H1 (cell line): ENCODE data around the gene CDH19. TPM values are rescaled to one million over a fixed set of nuclear protein-coding genes. Genes with fewer than 3 reads are reported as not detected.
A peak's percentile ranks its signal among the peaks of the same experiment; 100 is the strongest.

Experiments
- CTCF ChIA-PET: fragments of 300-600 bp; sonication (Branson Sonifier 250); formaldehyde crosslinking; loops from one replicate; lab custom pipeline; 2021; ENCODE audit not compliant: partially characterized antibody; lab: Charles Lee
- POLR2A ChIA-PET: fragments of 300-600 bp; sonication (Branson Sonifier 250); formaldehyde crosslinking; loops from one replicate; lab custom pipeline; 2021; ENCODE audit warnings: inconsistent platforms; ENCODE audit not compliant: partially characterized antibody; lab: Charles Lee
- DNase-seq, 2 experiments: peaks; one replicate each; pipeline versions ENCODE4 v3.0.0 to v3.0.0-alpha.2; 2010 to 2022; ENCODE audit warnings: low spot score in 2 of 2, low read depth in 1 of 2, mixed read lengths in 1 of 2
- FAIRE-seq: peaks from 2 replicates; lab custom pipeline; 2011; peaks lifted over from hg19 to GRCh38; lab: Jason Lieb, UNC
- H2AFZ ChIP-seq: 2 replicates; pipeline ENCODE4 v1.8.1; 2012; ENCODE audit warnings: low read length, inconsistent platforms
- H2AK5ac ChIP-seq: 2 replicates; pipeline ENCODE4 v1.6.1; 2013; ENCODE audit warnings: low read depth, low read length
- H2BK120ac ChIP-seq: replicated peaks from 2 replicates; pipeline ENCODE3; 2013; ENCODE audit warnings: low read depth, low read length, inconsistent platforms
- H2BK12ac ChIP-seq: 2 replicates; pipeline ENCODE4 v1.6.1; 2013; ENCODE audit warnings: low read depth, low read length
- H2BK15ac ChIP-seq: 2 replicates; pipeline ENCODE4 v1.6.1; 2013; ENCODE audit warnings: low read length
- H2BK20ac ChIP-seq: 2 replicates; pipeline ENCODE4 v1.6.1; 2013; ENCODE audit warnings: low read length
- H2BK5ac ChIP-seq: 2 replicates; pipeline ENCODE4 v1.6.1; 2013; ENCODE audit warnings: low read depth, low read length
- H3K14ac ChIP-seq: 2 replicates; pipeline ENCODE4 v1.6.1; 2013; ENCODE audit warnings: inconsistent platforms; ENCODE audit not compliant: insufficient read length
- H3K18ac ChIP-seq: 2 replicates; pipeline ENCODE4 v1.6.1; 2013; ENCODE audit warnings: low read length; ENCODE audit errors: extremely low read depth
- H3K23ac ChIP-seq: 2 replicates; pipeline ENCODE4 v1.6.1; 2013; ENCODE audit warnings: inconsistent platforms; ENCODE audit not compliant: insufficient read length
- H3K23me2 ChIP-seq: 2 replicates; pipeline ENCODE4 v1.6.1; 2013; ENCODE audit warnings: low read depth, low read length
- H3K27ac ChIP-seq: 2 replicates; pipeline ENCODE4 v1.6.1; 2011; ENCODE audit warnings: low read depth, low read length, inconsistent platforms
- H3K27me3 ChIP-seq, 4 experiments: replicated peaks in 1 of 4; 1 replicate in 1 of 4; 2 replicates in 3 of 4; pipeline versions ENCODE4 v1.6.1 to v1.8.1; 2011 to 2013; ENCODE audit warnings: low read length in 3 of 4, mild to moderate bottlenecking in 3 of 4, inconsistent platforms in 2 of 4, mixed read lengths in 2 of 4, moderate library complexity in 1 of 4; ENCODE audit not compliant: control insufficient read depth in 3 of 4, insufficient read depth in 3 of 4; ENCODE audit errors: extremely low read depth in 1 of 4
- H3K36me3 ChIP-seq, 4 experiments: 2 replicates each; pipeline versions ENCODE4 v1.6.1 to v1.8.1; 2011 to 2013; ENCODE audit warnings: mild to moderate bottlenecking in 4 of 4, low read length in 3 of 4, moderate library complexity in 2 of 4, control low read depth in 1 of 4, inconsistent platforms in 1 of 4; ENCODE audit not compliant: insufficient read depth in 4 of 4, control insufficient read depth in 2 of 4
- H3K4ac ChIP-seq: replicated peaks from 2 replicates; pipeline ENCODE3; 2013; ENCODE audit warnings: low read length, low read depth, mixed read lengths, inconsistent platforms; ENCODE audit not compliant: insufficient read length
- H3K4me1 ChIP-seq, 4 experiments: replicated peaks in 1 of 4; 1 replicate in 1 of 4; 2 replicates in 3 of 4; pipeline versions ENCODE4 v1.6.1 to v1.8.1; 2011 to 2013; ENCODE audit warnings: low read length in 3 of 4, inconsistent platforms in 2 of 4, mixed read lengths in 1 of 4; ENCODE audit not compliant: insufficient read depth in 4 of 4, control insufficient read depth in 3 of 4
- H3K4me2 ChIP-seq, 2 experiments: 2 replicates each; pipeline versions ENCODE4 v1.6.1 to v1.8.1; 2011 to 2013; ENCODE audit warnings: low read depth in 2 of 2, low read length in 2 of 2, control low read depth in 1 of 2, inconsistent platforms in 1 of 2, mild to moderate bottlenecking in 1 of 2; ENCODE audit not compliant: insufficient read depth in 1 of 2
- H3K4me3 ChIP-seq, 4 experiments: fragments of 200-600, 300-600 bp in 1 of 4; sonication (generic), shearing (Covaris generic), sonication (Bioruptor Twin) in 1 of 4; 2 replicates each; pipeline versions ENCODE4 v1.5.1 to v1.8.1; 2011 to 2016; ENCODE audit warnings: low read length in 4 of 4, low read depth in 3 of 4, control low read depth in 2 of 4, inconsistent platforms in 2 of 4, mild to moderate bottlenecking in 2 of 4, mixed read lengths in 1 of 4, moderate library complexity in 1 of 4; ENCODE audit not compliant: insufficient read depth in 2 of 4; ENCODE audit errors: extremely low read depth in 1 of 4
- H3K56ac ChIP-seq: replicated peaks from 2 replicates; pipeline ENCODE3; 2013; ENCODE audit warnings: low read depth, mild to moderate bottlenecking, mixed read lengths, low read length, inconsistent platforms; ENCODE audit not compliant: insufficient read length
- H3K79me1 ChIP-seq: 2 replicates; pipeline ENCODE4 v1.6.1; 2013; ENCODE audit warnings: low read depth, low read length, control low read depth
- H3K79me2 ChIP-seq, 2 experiments: 2 replicates each; pipeline versions ENCODE4 v1.6.1 to v1.8.1; 2012 to 2013; ENCODE audit warnings: low read length in 2 of 2, mild to moderate bottlenecking in 2 of 2, inconsistent platforms in 1 of 2; ENCODE audit not compliant: insufficient read depth in 2 of 2, control insufficient read depth in 1 of 2
- H3K9ac ChIP-seq, 4 experiments: replicated peaks in 1 of 4; 1 replicate in 1 of 4; 2 replicates in 3 of 4; pipeline versions ENCODE4 v1.6.1 to v1.8.1; 2011 to 2013; ENCODE audit warnings: low read depth in 3 of 4, low read length in 3 of 4, control low read depth in 2 of 4, mild to moderate bottlenecking in 2 of 4, moderate library complexity in 2 of 4, inconsistent platforms in 1 of 4; ENCODE audit errors: extremely low read depth in 1 of 4
- H3K9me3 ChIP-seq, 2 experiments: 2 replicates each; pipeline versions ENCODE4 v1.6.1 to v1.8.1; 2012 to 2013; ENCODE audit warnings: mild to moderate bottlenecking in 2 of 2, moderate library complexity in 2 of 2, control low read depth in 1 of 2, inconsistent platforms in 1 of 2, low read depth in 1 of 2, low read length in 1 of 2, mixed read lengths in 1 of 2; ENCODE audit not compliant: insufficient read depth in 2 of 2
- H4K20me1 ChIP-seq, 2 experiments: replicated peaks in 1 of 2; 2 replicates each; pipeline versions ENCODE3 to v1.8.1; 2011 to 2013; ENCODE audit warnings: inconsistent platforms in 2 of 2, low read length in 2 of 2, mild to moderate bottlenecking in 1 of 2; ENCODE audit not compliant: insufficient read depth in 2 of 2, control insufficient read depth in 1 of 2
- H4K5ac ChIP-seq: 2 replicates; pipeline ENCODE4 v1.6.1; 2013; ENCODE audit warnings: low read length, low read depth, mixed read lengths, inconsistent platforms; ENCODE audit not compliant: insufficient read length
- H4K8ac ChIP-seq: 2 replicates; pipeline ENCODE4 v1.8.0; 2013; ENCODE audit warnings: mild to moderate bottlenecking, moderate library complexity, low read length, inconsistent platforms; ENCODE audit not compliant: insufficient read depth; ENCODE audit errors: extremely low read depth
- H4K91ac ChIP-seq: replicated peaks from 2 replicates; pipeline ENCODE3; 2013; ENCODE audit warnings: low read length, mixed read lengths, inconsistent platforms; ENCODE audit not compliant: insufficient read length
- BACH1 ChIP-seq: IDR thresholded peaks from 2 replicates; pipeline ENCODE4 v1.6.1; 2012; ENCODE audit warnings: low read length, improper control_type of control experiment
- CTBP2 ChIP-seq: IDR thresholded peaks from 2 replicates; pipeline ENCODE4 v1.7.0; 2011; ENCODE audit warnings: borderline replicate concordance, mild to moderate bottlenecking, moderate library complexity, mixed read lengths, low read length; ENCODE audit not compliant: insufficient read depth, insufficient read length
- CTCF ChIP-seq, 3 experiments: IDR thresholded peaks; 1 replicate in 2 of 3; 2 replicates in 1 of 3; pipeline versions ENCODE4 v1.5.1 to v1.6.1; 2011; ENCODE audit warnings: low read length in 3 of 3, mild to moderate bottlenecking in 3 of 3, inconsistent platforms in 2 of 3, low read depth in 1 of 3, moderate library complexity in 1 of 3; ENCODE audit not compliant: insufficient read depth in 1 of 3; ENCODE audit errors: control extremely low read depth in 1 of 3
- NRF1 ChIP-seq: IDR thresholded peaks from 2 replicates; pipeline ENCODE4 v1.6.1; 2011; ENCODE audit warnings: mild to moderate bottlenecking, low read depth, low read length, improper control_type of control experiment
- SP2 ChIP-seq: IDR thresholded peaks from 2 replicates; pipeline ENCODE4 v1.6.1; 2012; ENCODE audit warnings: mild to moderate bottlenecking, low read length, inconsistent platforms
- WGBS, 2 experiments: shearing (Covaris generic) in 1 of 2; methylation state at CpG; one replicate each; pipeline versions ENCODE4 v1.1.6 to v1.1.7; 2013 to 2015; ENCODE audit warnings: low lambda C conversion rate in 2 of 2, mixed read lengths in 2 of 2, inconsistent platforms in 1 of 2, low coverage in 1 of 2, missing lambda C conversion rate in 1 of 2; ENCODE audit not compliant: insufficient replicate concordance in 2 of 2, insufficient coverage in 1 of 2, insufficient read length in 1 of 2; ENCODE audit errors: extremely low coverage in 1 of 2, missing lambda C conversion rate in 1 of 2; 5-methylcytosine and 5-hydroxymethylcytosine counted together
- polyA plus RNA-seq, 7 experiments: library from polyadenylated mRNA; depleted of rRNA in 3 of 7; stranded (reverse) in 5 of 7; unstranded in 2 of 7; fragments of >200 nt in 5 of 7; fragments of 200-250 nt in 2 of 7; gene quantifications; 1 replicate in 5 of 7; 2 replicates in 1 of 7; 4 replicates in 1 of 7; pipeline versions ENCODE4 v1.2.1 to v1.2.3, GENCODE V29; 2011 to 2013; ENCODE audit warnings: missing spikeins in 2 of 7, mixed read lengths in 2 of 7
- total RNA-seq: library from RNA; stranded (reverse); fragmentation: NEBNext Ultra II Directional; extraction: Animal tissue kit (Norgen Biotek cat#: 25700); gene quantifications from 2 replicates; pipeline ENCODE4 v1.2.1, GENCODE V29; 2021

CDH19 gene
- total and polyA plus RNA-seq, 2 of the 8 experiments (the other 6 are each of a cell fraction or from before 2014, with no cell fraction given): not detected

- DNase-seq (no peak), FAIRE-seq (no peak)
- H2BK15ac ChIP-seq: no peak overlapping the region
- H4K5ac ChIP-seq: no peak overlapping the region
- no peak overlapping the region for H2BK12ac ChIP-seq
- H3K36me3 ChIP-seq: no peaks in the 10 kb centered on the region
- H3K9ac ChIP-seq: no peak overlapping the region
- no peak overlapping the region for H3K18ac ChIP-seq
- no peak overlapping the region for H3K14ac ChIP-seq
- no peaks in the 10 kb centered on the region for H3K79me2 ChIP-seq
- no peak overlapping the region for H3K4me2 ChIP-seq
- H3K23ac ChIP-seq: no peak overlapping the region
- H3K79me1 ChIP-seq: no peaks in the 10 kb centered on the region
- no peak overlapping the region for H3K56ac ChIP-seq
- peak overlapping the region; percentile 51; the same call in 1 of the 2 replicates for H2AFZ ChIP-seq
- no peaks in the 10 kb centered on the region for H4K20me1 ChIP-seq
- no peak overlapping the region for H2AK5ac ChIP-seq
- H3K27me3 ChIP-seq: no peaks in the 10 kb centered on the region
- H2BK5ac ChIP-seq: no peak overlapping the region
- H3K27ac ChIP-seq: no peak overlapping the region
- no peak overlapping the region for H3K4me3 ChIP-seq
- H3K4me1 ChIP-seq: no peaks in the 10 kb centered on the region
- H2BK20ac ChIP-seq: no peak overlapping the region
- WGBS, 2 experiments: 92% methylated on average over 3 of the region's 3 CpGs; no CpG with 5 or more reads in 1 of the 2 experiments
- no peak overlapping the region for H4K91ac ChIP-seq
- H3K9me3 ChIP-seq: no peaks in the 10 kb centered on the region
- ChIA-PET CTCF (interaction anchor here (1.1 to 1.4 kb wide), 2 partner anchors 13 to 321 kb away, joined by 3 to 5 read pairs; no protein-coding TSS in a partner anchor), POLR2A (no interaction called here)
- no peak overlapping the region for H3K4ac ChIP-seq
- H4K8ac ChIP-seq: no peak overlapping the region
- no peak overlapping the region for H2BK120ac ChIP-seq
- H3K23me2 ChIP-seq: no peaks in the 10 kb centered on the region
- TF ChIP-seq NRF1 (no peak), SP2 (no peak), CTBP2 (no peak), BACH1 (no peak), CTCF (IDR thresholded peaks at IDR 0.05; ENCODE audit: control extremely low read depth in 1 of 3, insufficient read depth in 1 of 3, low read depth in 1 of 3, low read length in 3 of 3) (no peak)
Observed at GRCh38 chr18:66550366-66550765, 53.5 kb downstream of the CDH19 start.
